ENCODE data around the gene TACR1.

GRCh38 chr2:75174519-75174918, 24.8 kb downstream of the TACR1 start:
- TF ChIP-seq CTCF (IDR thresholded peaks at IDR 0.05; ENCODE audit: poor library complexity), result no peak
- no peak for TF ChIP-seq EZH2 (IDR thresholded peaks at IDR 0.05; ENCODE audit: borderline replicate concordance)
- TF ChIP-seq EZH2phosphoT487 (IDR thresholded peaks at IDR 0.05; ENCODE audit: low read depth, severe bottlenecking, unreplicated experiment), result no peak
